RWPE1 (cell line): ENCODE data around the gene KAT8.
"Not testable (repeated sequence)": the region's sequence is repeated elsewhere in the genome, so short reads cannot be mapped to it uniquely, and the experiment has no call there.

ENCODE experiments used
- CTCF ChIA-PET: fragments of 350-600 bp; sonication (Branson Sonifier 250); formaldehyde crosslinking; extraction: SDS; loops from one replicate; lab custom pipeline; 2021; lab: Yijun Ruan, JAX
- POLR2A ChIA-PET: fragments of 400-600 bp; formaldehyde crosslinking; extraction: SDS; loops from one replicate; lab custom pipeline; 2020; ENCODE audit warnings: antibody characterized with exemption; ENCODE audit not compliant: low non-redundant PET; lab: Yijun Ruan, JAX
- DNase-seq: peaks from one replicate; pipeline ENCODE4 v3.0.0; 2012; ENCODE audit warnings: low spot score
- H3K27ac ChIP-seq: fragments of 450-650 bp; 2 replicates; pipeline ENCODE4 v1.5.1; 2017
- TF ChIP-seq, protein P1 (sequence below): fragments of 450-650 bp; conservative IDR thresholded peaks from 2 replicates; pipeline ENCODE4 v1.5.1; 2017; ENCODE audit warnings: low read depth, mild to moderate bottlenecking

The KAT8 gene

DNA sequence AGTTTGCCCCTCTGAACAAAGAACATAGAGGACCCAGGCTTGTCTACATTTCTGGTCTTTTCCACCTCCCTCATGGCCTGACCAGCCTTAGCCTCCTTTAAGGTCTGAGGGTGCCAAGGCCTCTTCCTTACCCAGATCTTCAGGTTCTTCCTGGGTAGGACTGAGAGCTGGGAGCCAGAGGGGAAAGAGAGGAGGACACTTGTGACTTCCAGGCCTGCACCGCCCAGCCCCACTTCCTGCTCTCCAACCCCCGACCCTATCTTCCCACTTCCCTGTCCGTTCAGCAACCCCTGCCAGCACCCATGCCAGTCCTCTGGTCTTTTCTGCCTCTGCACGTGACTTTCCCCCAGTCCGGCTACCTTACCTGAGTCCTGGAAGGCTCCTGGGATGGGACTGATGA is 31.9 kb downstream of the KAT8 start:
- ChIA-PET POLR2A (no interaction called here), CTCF (no interaction called here)
- H3K27ac ChIP-seq, result no peak overlapping the region
- DNase-seq, result no peak
- TF ChIP-seq, protein P1, sequence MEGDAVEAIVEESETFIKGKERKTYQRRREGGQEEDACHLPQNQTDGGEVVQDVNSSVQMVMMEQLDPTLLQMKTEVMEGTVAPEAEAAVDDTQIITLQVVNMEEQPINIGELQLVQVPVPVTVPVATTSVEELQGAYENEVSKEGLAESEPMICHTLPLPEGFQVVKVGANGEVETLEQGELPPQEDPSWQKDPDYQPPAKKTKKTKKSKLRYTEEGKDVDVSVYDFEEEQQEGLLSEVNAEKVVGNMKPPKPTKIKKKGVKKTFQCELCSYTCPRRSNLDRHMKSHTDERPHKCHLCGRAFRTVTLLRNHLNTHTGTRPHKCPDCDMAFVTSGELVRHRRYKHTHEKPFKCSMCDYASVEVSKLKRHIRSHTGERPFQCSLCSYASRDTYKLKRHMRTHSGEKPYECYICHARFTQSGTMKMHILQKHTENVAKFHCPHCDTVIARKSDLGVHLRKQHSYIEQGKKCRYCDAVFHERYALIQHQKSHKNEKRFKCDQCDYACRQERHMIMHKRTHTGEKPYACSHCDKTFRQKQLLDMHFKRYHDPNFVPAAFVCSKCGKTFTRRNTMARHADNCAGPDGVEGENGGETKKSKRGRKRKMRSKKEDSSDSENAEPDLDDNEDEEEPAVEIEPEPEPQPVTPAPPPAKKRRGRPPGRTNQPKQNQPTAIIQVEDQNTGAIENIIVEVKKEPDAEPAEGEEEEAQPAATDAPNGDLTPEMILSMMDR, result no peak

DNA sequence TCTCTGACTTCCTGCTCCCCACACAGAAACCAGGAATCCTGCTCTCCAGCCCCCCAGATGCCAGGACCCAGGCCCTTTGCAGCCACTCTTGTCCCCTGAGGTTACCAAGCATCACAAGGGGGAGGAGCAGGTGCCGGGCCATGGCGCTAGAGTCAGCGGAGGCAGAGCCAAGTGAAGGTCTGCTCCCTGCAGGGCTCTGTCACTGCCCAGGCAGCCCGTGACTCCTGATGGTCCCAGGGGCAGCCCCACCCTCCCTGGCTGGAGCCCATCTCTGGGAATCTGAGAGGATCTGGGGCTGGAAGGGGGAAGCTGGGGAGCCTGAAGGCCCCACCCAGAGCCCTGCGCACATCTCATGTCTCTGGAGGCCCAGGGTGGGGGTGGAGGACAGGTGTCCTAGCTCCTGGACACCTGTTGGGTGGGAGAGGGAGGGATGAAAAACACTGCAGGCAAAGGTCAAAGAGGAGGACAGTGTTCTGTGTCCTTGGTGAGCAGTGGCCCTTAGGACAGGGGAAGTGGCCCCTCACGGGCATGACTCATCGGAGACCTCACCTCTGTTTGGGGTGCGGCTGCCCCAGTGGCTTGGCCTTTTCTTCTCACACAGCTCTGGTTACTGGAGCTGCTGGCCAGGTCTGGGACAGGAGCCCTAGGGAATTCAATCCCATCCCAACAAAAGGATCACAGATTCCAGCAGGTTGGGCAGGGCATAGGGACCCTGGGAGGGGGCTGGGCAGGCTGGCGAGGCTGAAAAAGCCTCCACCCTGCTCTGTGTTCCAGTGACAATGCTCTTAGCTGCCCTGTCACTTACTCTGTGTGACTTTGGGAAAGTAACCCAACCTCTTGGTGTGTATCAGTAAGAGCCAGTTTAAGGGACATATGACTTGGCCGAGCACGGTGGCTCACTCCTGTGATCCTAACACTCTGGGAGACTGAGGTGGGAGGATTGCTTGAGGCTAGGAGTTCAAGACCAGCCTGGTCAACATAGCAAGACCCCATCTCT is 32.7 kb downstream of the KAT8 start, which contains the start of gene PRSS36:
Gene PRSS36 (minus strand): TSS at position 173 of the 997 bp plus-strand sequence. CDS start 31 bp downstream, at position 142.
- no peak within 1 kb of the TSS for H3K27ac ChIP-seq
- no peak for DNase-seq
- POLR2A ChIA-PET, result no interaction called here
- TF ChIP-seq, protein P1, result no peak
- CTCF ChIA-PET, result interaction anchor here (0.6 kb wide), 1 partner anchor 358 kb away, joined by 3 read pairs; the partner anchor contains the start of gene RUSF1

DNA sequence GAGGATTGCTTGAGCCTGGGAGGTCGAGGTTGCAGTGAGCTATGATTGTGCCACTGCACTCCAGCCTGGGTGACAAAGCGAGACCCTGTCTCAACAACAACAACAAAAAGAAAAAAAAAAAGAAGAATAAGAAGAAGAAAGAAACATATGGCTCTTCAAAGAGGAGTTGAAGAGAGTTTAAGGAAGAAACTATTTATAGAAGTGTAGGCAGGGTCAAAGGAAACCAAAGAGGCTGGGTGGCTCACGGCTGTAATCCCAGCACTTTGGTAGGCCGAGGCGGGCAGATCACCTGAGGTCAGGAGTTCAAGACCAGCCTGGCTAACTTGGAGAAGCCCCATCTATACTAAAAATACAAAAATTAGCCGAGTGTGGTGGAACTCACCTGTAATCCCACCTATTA is 33.5 kb downstream of the KAT8 start:
- H3K27ac ChIP-seq, POLR2A ChIA-PET, DNase-seq: not testable (repeated sequence)
- CTCF ChIA-PET, result interaction anchor here (0.6 kb wide), 2 partner anchors 32 to 357 kb away, joined by 3 read pairs; partner anchors contain the start of gene RUSF1

DNA sequence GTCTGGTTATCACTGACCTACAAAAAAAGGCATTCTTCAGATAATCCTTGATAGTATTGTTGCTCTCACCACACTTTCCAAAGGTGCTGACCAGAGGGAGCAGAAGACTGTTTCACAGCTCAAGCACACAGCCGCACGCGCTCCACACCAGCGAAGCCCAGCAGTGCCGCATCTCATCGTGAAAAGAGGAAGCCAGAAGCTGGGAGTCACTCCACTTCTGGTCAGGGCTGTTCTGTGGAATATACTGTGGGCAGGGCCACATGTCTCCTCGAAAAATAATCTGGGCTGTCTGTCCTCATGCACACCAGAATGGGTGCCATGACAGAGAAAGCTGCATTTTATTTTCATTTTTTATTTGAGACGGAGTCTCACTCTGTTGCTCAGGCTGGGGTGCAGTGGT is 39.7 kb downstream of the KAT8 start:
- CTCF ChIA-PET, result interaction anchor here (2.0 kb wide), 1 partner anchor 15 kb away, joined by 10 read pairs; no protein-coding TSS in a partner anchor
- no peak overlapping the region for H3K27ac ChIP-seq
- TF ChIP-seq, protein P1, result no peak
- no peak for DNase-seq
- POLR2A ChIA-PET, result no interaction called here

DNA sequence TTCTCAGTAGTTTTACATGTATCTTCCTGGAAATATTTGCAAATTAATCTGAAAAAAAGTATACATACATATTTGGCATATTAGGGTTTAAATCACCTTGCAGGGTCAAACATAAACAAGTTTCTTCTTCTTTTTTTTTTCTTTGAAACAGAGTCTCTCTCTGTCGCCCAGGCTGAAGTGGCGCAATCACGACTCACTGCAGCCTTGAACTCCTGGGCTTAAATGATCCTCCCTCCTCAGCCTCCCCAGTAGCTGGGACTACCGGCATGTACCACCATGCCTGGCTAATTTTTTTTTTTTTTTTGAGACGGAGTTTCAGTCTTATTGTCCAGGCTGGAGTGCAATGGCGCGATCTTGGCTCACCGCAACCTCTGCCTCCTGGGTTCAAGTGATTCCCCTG is 49.9 kb downstream of the KAT8 start:
- DNase-seq, result no peak
- TF ChIP-seq, protein P1, result no peak
- POLR2A ChIA-PET, result no interaction called here

DNA sequence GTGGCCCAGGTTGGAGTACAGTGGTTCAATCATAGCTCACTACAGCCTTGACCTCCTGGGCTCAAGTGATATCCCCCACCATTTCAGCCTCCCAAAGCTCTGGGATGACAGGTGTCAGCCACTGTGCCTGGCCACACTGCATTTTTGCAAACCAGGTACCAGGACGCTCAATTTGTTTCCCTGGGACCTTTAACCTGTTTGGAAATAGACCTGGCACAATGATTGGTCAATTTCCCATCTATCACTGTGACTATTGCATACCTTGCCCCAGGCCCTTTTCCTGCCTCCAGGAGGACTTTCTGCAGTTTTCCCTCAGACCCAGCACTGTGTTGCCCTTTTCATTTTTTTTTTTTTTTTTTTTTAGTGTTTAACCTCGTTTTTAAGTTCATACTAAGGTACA is 51.4 kb downstream of the KAT8 start:
- no peak overlapping the region for H3K27ac ChIP-seq
- TF ChIP-seq, protein P1, result no peak
- ChIA-PET CTCF (no interaction called here), POLR2A (no interaction called here)
- peak; percentile 62 for DNase-seq

More for the DNA sequence above, 49.9 kb downstream of the KAT8 start:
- H3K27ac ChIP-seq, result no peak overlapping the region
- CTCF ChIA-PET, result no interaction called here

DNA sequence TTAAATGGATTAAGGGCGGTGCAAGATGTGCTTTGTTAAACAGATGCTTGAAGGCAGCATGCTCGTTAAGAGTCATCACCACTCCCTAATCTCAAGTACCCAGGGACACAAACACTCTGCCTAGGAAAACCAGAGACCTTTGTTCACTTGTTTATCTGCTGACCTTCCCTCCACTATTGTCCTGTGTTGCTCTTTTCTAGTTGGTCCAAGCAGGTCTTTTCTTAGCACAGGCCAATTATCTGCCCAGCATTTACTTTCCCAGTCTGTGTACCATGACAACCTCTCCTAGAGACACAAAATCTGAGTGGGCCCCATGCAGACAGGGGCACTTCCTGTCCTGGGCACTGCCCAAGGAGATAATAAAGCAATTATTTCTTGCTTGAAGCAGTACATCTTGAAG is 52.6 kb downstream of the KAT8 start:
- DNase-seq, result not testable (repeated sequence)

More for the DNA sequence above, 52.6 kb downstream of the KAT8 start:
- CTCF ChIA-PET, POLR2A ChIA-PET, H3K27ac ChIP-seq: not testable (repeated sequence)
